HG03575 (cell line): Measurements from ENCODE around the gene SERHL2.
"Not testable (repeated sequence)": the region's sequence is repeated elsewhere in the genome, so short reads cannot be mapped to it uniquely, and the experiment has no call there.

Source experiments
- ATAC-seq: cut with Tn5 transposase; IDR thresholded peaks from one replicate; pipeline ENCODE4 v1.9.1; 2021; ENCODE audit not compliant: unreplicated experiment, insufficient number of reproducible peaks, low FRiP score; ENCODE audit errors: extremely low read depth

The SERHL2 gene

DNA sequence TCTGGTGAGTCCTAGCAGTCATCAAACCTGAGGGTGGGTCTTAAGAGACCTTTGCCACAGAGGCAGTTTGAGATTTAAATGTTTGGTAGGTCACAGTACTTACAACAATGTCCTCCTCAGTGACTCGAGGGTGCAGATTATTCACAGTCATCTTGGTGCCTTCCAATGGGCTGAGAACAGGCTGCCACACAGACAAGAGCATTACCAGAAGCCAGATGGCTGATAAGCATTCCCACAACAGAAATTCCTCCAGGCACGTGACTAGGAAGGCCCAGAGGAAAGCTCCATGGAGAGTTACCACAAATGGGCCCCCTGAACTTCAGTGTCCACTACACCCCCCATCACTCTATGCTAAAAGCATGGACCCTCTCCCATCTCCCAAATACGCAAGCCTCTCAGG, 41.7 kb downstream of the SERHL2 start:
- no peak for ATAC-seq

DNA sequence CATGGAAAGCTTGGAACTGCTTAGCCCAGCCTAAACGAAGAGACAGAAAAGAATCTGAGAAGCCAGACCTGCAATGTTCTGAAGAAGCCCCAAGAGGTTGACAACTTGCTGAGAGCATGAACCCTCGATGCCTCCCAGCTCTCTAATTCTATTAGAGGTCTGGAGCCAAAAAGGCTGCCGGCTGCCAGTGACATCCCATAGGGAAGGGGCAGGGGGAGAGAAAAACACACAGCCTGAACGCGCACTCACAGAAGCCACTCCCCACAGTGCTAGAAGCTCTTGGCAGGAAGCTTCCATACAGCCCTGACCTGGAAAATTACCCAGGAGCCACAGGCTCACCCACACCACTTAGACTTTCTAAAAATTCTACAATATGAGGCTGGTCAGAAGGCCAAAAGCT, 42.6 kb downstream of the SERHL2 start:
- ATAC-seq, result no peak

DNA sequence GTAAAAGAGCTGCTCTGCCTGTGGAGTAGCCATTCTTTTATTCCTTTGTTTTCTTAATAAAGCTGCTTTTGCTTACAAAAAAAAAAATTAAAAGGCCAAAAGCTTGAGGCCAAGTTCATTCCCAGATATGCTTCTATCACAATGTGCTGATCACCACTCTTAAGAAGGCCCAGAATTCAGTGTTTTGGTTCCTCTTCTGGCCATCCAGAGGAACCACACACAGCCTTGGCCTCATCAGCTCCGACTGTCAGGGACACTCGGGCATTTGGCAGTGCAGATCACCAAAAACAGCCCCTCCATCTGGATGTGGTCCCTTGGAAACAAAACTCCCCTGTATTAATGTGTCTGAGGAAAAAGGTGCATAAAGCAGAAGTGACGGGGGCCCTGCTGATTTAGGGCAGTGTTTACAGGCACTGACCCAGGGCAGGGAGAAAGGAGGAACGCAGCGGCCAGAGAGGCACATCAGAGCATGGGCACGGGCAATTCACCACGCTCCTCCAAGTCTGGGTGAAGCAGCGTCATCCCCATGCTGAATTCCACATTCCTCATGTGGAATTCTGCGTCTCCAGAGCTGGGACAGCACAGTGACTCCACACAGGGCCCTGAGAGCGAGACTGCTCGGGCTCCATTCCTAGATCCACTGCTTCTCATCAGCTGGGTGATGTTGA, 43.2 kb downstream of the SERHL2 start:
- no peak for ATAC-seq

DNA sequence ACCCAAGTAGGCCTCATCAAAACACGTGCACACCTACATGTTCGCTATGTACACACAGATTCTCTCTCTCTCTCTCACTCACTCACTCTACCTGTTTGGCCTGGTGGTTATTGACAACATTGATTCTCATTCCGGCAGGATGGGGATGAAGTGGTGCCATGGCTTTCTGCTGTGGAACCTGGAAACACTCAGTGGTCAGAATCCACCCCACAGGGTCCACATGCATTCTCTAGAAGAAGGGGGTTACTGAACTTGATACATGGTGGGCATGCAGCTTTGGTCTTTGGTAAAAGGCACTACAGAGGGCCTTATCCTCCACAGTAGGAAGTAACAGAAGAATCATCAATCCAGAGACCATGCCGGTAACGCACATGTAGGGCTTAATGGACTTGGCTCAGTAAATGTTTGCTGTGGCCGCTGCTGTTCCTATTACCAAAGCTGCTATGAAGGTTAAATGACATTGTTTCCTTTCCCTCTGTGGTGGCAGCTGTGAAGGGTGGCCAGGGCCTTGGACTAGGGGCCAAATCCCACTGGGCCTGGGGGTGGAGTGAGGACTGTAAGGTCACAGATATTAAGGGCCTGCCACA, 48.2 kb downstream of the SERHL2 start:
- ATAC-seq, result no peak

DNA sequence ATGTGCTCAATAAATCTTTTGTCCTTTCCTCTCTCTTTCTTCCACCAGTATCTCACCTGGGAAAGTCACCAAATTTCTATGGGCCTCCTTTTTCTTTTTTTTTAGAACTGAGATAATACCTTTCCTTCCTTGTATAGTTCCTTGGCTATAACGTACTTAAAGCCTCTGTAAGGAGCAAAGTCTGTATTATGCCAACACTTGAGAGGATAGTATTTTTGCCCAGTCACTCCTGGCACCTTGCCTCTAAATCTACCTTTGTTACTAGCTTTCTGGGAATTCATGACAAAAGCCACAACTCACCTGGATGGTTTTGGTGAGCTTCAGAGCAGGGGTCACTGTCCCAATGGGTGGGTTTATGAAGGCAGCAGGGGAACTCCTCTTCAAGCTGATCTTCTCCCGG, 48.7 kb downstream of the SERHL2 start:
- ATAC-seq, result no peak

DNA sequence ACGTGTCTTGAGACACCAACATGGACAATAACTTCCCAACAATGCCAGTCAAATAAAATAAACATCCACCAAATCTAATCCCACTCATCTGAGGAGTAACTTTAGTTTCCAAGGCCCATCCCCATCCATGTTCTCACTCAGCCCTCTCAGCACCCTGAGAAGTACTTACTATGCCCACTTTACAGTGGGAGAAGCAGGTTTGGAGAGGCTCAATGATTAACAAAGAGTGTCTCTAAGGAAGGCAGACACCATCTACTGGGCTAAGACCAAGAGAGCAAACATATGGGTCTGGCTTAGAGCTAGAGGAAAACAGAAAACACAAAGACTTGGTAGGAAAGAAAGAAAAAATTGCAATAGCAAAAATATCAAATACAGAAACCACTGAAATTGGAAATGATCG, 49.7 kb downstream of the SERHL2 start:
- no peak for ATAC-seq

DNA sequence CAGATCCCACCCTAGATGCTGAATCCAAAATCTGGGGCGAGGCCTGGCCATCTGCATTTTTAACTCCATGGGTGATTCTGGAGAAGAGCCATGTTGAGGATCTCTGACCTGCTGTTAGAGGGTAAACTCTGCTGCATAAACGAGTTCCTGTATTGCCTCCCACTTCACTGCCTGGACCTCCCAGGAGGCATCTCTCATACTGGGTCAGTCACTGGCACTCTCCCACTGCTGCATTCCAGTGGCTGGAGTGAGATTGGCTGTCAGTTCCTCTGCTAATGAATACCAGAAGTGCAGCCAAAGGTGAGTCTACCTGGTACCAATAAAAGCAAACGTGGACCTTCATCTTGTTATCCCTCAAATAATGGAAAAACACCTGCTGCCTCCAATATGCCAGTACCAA, 50.6 kb downstream of the SERHL2 start:
- ATAC-seq, result no peak

DNA sequence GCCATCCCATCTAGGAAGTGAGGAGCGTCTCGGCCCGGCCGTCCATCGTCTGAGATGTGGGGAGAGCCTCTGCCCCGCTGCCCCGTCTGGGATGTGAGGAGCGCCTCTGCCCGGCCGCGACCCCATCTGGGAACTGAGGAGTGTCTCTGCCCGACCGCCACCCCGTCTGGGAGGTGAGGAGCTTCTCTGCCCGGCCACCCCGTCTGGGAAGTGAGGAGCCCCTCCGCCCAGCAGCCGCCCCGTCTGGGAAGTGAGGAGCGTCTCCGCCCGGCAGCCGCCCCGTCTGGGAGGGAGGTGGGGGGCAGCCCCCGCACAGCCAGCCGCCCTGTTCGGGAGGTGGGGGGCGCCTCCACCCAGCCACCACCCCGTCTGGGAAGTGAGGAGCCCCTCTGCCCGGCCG, 53.9 kb downstream of the SERHL2 start:
- not testable (repeated sequence) for ATAC-seq

DNA sequence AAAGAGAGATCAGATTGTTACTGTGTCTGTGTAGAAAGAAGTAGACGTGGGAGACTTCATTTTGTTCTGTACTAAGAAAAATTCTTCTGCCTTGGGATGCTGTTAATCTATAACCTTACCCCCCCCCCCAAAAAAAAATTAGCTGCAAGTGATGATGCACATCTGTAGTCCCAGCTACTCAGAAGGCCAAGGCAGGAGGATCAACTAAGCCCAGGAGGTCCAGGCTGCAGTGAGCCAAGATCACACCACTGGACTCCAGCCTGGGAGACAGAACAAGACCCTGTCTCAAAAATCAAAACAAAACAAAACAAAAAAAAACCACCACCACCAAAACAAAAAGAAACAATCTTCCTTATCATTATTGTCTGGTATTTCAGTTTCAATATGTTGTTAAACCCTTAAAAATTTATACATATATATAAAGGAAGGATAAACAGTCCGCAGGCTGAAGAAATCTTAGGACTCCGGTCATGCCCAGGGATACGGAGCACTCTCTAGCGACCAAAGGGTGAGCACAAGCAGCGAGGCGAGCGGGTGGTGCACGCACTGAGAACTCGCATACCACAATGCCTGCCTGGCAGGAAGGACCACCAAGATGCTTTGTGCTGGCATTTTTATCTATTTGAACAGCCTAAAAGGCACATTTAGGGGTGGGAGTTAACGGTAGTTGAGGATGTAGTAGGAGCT, 54.5 kb downstream of the SERHL2 start:
- no peak for ATAC-seq

DNA sequence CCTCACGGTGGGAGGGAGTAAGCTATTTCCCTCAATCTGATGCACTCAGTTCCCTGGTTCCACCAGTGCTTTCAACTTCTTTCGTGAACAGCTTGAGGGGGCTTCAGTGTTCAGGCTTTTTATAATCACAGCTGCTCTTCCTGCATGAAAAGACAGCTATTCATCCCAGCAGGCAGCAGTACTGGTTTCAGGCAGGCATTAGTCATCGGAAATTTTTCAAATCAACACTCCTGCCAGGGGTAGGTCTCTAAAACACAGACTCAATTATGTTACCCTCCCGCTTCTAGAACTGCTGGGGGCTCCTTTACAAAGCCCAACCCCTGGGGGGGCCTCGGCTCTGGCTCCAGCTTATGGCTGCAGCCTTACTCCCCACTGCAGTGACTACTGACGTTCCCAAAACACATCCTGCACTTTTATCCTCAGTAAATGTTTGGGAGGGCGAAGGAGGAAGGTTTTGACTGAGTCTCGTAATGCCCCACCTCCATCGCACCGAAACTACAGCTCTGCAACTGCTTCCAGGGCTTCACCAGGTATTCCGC, 55.1 kb downstream of the SERHL2 start:
- ATAC-seq, result no peak

DNA sequence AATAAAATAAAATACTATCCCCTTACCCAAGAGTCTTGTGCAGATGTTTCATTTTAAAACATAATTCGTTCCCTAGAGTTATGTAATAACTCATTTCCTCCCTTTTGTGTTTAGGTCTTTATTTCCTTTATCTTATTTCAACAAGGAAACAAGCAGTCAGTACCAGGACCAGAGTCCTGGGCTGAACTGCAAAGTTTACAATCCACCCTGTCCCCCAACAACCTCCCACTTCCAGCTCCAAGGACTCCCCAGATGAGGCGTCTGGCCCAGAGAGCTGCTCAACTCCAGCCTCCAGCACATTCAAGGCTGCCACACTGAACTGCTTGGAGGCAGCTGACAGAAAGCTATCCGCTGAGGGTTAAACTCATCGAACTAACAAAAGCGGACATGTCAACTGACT, 56.4 kb downstream of the SERHL2 start:
- ATAC-seq, result no peak

DNA sequence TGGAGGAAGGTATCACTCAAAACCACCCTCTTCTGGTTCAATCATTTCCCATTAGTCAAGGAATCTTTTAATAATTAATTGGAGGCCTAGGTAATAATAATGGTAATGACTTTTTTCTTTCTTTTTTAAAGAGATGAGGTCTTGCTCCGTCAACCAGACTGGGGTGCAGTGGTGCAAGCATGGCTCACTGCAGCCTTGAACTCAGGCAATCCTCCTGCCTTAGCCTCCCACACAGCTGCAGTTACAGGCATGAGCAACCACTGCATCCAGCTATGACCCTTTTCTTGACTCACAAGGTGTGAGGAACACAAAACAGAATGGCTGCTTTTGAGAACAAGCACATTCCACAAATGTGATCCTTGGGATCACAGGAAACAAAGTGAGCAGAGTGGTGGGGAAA, 57.3 kb downstream of the SERHL2 start:
- ATAC-seq, result no peak

DNA sequence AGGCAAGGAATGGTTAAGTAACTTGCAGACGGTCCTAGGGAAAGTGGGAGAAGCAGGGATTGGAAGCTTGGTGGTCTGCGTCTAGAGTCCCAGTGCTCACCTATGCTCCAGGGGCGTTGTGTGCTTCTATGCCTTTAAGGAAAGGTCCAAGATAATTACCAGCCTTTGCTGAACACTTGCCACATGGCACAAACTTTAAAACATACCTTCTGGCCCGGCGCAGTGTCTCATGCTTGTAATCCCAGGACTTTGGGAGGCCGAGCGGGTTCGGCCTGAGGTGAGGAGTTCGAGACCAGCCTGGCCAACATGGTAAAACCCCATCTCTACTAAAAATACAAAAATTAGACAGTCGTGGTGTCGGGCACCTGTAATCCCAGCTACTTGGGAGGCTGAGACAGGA, 58.6 kb downstream of the SERHL2 start:
- ATAC-seq, result no peak

DNA sequence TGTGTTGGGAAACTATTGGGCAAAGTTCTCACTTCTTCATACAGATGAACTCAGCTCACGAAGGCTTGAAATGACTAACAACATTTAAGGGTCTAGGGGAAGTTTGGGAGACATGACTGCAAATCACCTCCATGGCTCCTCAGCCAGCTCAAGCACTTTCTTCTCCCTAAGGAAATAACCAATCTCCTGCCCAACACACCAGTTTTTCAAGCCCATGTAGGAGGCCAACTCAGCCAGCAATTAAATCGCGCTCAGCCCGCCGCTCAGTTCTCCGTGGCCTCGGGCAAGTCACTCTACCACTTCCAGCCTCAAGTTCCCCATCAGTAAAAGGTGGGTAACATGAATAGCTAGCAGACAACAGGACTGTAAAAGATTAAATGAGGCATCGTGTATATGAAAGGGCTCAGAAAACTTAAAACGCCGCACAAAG, 60.1 kb downstream of the SERHL2 start:
- no peak for ATAC-seq

DNA sequence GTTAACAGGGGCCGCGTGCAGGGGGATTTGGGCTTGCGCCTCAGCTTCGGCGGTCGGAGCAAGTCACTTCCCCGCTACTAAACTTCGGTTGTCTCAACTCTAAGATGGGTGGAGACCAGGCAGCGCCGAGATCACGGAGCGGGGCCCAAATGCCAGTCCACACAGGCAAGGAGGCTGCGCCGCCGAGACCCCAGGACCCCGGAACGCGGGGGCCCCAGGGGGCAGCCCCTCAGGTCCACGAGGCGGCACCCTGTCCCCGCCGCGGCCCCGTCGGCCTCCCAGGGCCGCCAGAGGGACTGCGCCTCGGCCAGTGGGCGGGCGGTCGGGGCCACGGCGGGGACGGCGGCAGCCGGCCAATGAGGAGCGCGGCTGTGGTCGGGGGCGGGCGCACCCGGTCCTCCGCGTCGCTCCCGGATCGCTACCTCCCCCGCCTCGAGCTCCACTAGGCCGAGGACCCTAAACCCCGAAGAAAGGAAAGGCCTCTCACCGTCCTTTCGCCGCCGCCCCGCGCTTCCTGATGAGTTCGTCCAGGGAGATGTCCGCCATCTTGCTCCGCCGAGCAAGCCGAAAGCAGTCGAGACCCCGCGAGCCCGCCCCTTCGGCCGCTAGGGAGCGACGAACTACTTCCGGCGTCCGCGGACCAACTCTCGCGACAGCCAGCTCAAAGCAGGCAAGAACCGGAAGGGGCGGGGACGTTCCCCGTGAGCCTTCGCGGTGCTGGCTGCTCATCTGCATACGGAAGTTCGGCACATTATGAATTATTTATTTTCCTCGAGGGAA, 60.7 kb downstream of the SERHL2 start, which contains the start of gene POLDIP3:
Gene POLDIP3 (minus strand): TSS at position 572 of the 780 bp plus-strand sequence. CDS start 26 bp downstream, at position 546.
- ATAC-seq, result peak; percentile 34

DNA sequence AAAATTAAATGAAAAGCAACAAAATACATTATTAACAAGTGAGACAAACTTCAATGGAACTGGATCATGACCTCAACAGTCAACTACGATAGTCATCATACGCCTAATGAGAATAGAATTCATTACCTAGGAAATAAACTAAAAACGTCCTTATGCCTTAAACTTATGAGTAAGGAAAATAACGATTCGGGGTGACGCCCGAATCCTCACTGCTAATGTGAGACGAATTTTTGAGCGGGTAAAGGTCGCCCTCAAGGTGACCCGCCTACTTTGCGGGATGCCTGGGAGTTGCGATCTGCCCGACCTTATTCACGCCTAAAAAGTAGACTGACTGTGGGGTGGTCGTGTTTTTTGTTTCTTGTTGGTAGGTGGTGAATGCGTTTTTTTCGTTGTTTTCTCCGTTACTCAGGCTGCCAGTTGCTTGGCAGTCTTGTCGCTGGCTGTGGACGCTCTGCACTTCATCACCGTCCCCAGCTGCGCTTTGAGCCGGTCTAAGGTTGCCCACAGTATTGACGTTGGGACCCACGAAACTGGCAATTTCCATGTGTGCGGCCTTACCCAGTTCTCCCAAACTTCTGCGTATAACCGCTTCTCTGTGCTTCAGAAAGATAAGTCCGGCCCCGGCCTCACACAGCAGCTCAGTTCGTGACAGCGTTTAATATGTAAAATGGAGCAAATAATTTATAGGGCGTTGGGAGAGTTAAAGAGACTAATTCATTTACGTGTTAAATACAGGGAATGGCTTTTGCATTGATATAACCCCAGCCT, 61.5 kb downstream of the SERHL2 start:
- ATAC-seq, result peak; percentile 27

DNA sequence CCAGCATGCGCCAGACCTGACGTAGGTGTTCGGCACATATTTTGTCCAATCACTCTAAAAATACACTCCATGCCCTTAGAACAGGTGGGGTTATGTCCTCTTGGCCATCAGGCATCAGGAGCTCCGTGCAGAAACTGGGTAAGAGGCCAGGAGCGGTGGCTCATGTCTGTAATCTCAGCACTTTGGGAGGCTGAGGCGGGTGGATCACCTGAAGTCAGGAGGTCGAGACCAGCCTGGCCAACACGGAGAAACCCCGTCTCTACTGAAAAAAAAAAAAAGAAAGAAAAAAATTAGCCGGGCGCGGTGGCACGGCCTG, 62.1 kb downstream of the SERHL2 start:
- ATAC-seq, result not testable (repeated sequence)

DNA sequence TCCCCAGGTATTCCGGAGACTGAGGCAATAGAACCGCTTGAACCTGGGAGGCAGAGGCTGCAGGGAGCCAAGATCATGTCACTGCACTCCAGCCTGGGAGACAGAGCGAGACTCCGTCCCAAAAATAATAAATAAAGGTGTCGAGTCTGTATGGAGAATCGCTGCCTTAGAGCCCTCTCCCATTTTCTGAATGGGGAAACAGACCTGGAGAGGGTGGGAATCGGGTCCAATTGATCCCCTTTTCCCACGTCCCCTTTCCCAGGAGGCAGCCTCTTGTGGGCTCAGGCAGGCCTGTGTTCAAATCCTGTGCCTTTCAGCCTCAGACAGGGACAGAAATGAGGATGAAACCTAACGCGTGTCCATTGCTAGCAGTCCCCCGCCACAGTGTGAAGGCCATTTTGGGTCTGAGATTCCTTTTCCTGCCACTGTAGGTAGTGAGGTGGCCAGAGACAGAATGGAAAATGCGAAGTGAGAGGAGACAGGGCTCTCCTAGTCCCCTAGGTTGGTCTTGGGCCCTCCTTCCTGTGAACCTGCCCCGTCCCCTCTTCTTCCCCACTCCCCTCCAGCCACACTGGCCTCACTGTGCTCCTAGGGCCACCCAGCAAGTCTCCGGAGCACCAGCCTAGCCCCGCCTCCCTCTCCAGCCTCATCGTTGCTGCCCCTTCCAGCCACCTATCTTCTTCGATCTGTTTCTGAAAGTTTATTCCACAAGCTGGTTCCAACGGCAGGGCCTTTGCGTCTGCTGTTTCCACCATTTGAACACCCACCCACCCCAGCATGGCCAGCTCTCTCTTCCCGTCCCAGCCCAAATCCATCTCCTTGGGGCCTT, 63.6 kb downstream of the SERHL2 start:
- ATAC-seq, result no peak
